Measurements from ENCODE around the gene CRBN. TPM values are rescaled to one million over a fixed set of nuclear protein-coding genes. Genes with fewer than 3 reads are reported as not detected.
A peak's percentile ranks its signal among the peaks of the same experiment; 100 is the strongest.

The CRBN gene
- total RNA-seq, 1 donor from 2014 or later, result 52.6 TPM

DNA sequence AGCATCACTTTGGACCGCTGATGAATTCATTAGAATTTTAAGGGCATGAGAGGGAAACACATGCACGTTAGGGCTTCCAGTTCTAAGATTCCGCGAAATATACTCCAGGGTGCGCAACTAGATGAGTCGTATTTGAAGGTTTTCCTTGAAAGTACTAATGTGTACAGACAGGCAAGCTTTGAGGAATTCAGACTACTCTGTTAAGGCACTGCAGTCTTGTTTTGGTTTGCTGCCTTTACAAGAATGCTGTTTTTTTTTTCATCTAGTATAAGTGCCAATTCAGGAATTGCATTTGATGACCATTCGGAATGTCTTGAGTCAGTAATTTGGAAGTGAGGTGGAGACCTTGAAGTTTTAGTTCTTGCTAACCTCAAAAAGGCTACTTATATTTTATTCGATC, 33.7 kb downstream of the CRBN start:
- H3K4me3 Mint-ChIP-seq (ENCODE audit: unreplicated experiment), result no peak overlapping the region
- H3K36me3 Mint-ChIP-seq (ENCODE audit: unreplicated experiment), result no peaks in the 10 kb centered on the region
- TF ChIP-seq, protein P1, sequence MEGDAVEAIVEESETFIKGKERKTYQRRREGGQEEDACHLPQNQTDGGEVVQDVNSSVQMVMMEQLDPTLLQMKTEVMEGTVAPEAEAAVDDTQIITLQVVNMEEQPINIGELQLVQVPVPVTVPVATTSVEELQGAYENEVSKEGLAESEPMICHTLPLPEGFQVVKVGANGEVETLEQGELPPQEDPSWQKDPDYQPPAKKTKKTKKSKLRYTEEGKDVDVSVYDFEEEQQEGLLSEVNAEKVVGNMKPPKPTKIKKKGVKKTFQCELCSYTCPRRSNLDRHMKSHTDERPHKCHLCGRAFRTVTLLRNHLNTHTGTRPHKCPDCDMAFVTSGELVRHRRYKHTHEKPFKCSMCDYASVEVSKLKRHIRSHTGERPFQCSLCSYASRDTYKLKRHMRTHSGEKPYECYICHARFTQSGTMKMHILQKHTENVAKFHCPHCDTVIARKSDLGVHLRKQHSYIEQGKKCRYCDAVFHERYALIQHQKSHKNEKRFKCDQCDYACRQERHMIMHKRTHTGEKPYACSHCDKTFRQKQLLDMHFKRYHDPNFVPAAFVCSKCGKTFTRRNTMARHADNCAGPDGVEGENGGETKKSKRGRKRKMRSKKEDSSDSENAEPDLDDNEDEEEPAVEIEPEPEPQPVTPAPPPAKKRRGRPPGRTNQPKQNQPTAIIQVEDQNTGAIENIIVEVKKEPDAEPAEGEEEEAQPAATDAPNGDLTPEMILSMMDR (IDR thresholded peaks at IDR 0.05; ENCODE audit: partially characterized antibody, unreplicated experiment), result no peak
- no peaks in the 10 kb centered on the region for H3K4me1 Mint-ChIP-seq (ENCODE audit: low read depth, unreplicated experiment)
- no peaks in the 10 kb centered on the region for H3K27me3 Mint-ChIP-seq (ENCODE audit: unreplicated experiment)
- no peak overlapping the region for H3K27ac Mint-ChIP-seq (ENCODE audit: unreplicated experiment)
- no peaks in the 10 kb centered on the region for H3K9me3 Mint-ChIP-seq (ENCODE audit: unreplicated experiment)
- DNase-seq, result no peak

DNA sequence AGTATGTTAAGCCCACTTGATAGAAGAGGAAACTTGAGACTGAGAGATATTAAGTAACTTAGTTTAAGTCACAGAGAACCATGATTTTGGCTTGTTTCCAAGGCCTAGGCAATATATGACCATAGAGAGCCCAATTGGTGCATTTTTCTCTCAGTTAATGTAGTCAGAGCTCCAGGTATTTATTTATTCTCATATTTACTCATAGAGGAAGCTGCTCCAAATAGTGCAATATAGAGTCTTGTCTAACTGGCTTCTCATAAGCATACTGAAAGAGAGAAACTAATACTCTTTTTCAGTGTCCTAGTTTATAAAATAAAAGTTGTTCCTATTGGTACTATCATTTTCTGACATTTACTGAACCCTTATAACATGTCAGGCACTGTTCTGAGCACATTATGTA, 37.6 kb downstream of the CRBN start:
- Mint-ChIP-seq H3K27ac (ENCODE audit: unreplicated experiment) (no peak overlapping the region), H3K36me3 (ENCODE audit: unreplicated experiment) (no peaks in the 10 kb centered on the region), H3K4me1 (ENCODE audit: low read depth, unreplicated experiment) (no peaks in the 10 kb centered on the region), H3K4me3 (ENCODE audit: unreplicated experiment) (no peak overlapping the region), H3K9me3 (ENCODE audit: unreplicated experiment) (no peaks in the 10 kb centered on the region), H3K27me3 (ENCODE audit: unreplicated experiment) (no peaks in the 10 kb centered on the region)
- TF ChIP-seq, protein P1 (IDR thresholded peaks at IDR 0.05; ENCODE audit: partially characterized antibody, unreplicated experiment), result no peak
- no peak for DNase-seq

DNA sequence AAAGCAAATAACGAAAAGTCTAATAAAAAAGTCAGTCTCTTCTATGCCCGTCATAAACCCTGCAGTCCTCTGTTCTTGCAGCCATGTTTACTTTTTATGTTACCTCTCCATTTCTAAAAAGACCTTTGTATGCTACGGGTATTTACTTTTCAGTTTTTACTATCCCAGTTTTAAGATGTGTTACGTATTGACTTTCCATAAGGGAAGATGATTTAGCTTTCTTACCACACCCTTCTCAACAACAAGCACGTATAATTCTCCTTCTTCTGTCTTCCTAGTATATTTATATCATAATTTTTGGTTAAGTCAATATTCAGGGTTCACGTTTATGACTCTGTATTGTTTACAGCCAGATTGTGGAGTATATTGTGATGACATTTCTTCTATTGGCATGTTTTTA, 42.0 kb downstream of the CRBN start:
- Mint-ChIP-seq H3K27me3 (ENCODE audit: unreplicated experiment) (no peaks in the 10 kb centered on the region), H3K4me1 (ENCODE audit: low read depth, unreplicated experiment) (peaks cover 6% of the 10 kb centered on the region), H3K36me3 (ENCODE audit: unreplicated experiment) (no peaks in the 10 kb centered on the region), H3K9me3 (ENCODE audit: unreplicated experiment) (peaks cover 2% of the 10 kb centered on the region), H3K27ac (ENCODE audit: unreplicated experiment) (no peak overlapping the region), H3K4me3 (ENCODE audit: unreplicated experiment) (no peak overlapping the region)
- TF ChIP-seq, protein P1 (IDR thresholded peaks at IDR 0.05; ENCODE audit: partially characterized antibody, unreplicated experiment), result no peak
- DNase-seq, result no peak

DNA sequence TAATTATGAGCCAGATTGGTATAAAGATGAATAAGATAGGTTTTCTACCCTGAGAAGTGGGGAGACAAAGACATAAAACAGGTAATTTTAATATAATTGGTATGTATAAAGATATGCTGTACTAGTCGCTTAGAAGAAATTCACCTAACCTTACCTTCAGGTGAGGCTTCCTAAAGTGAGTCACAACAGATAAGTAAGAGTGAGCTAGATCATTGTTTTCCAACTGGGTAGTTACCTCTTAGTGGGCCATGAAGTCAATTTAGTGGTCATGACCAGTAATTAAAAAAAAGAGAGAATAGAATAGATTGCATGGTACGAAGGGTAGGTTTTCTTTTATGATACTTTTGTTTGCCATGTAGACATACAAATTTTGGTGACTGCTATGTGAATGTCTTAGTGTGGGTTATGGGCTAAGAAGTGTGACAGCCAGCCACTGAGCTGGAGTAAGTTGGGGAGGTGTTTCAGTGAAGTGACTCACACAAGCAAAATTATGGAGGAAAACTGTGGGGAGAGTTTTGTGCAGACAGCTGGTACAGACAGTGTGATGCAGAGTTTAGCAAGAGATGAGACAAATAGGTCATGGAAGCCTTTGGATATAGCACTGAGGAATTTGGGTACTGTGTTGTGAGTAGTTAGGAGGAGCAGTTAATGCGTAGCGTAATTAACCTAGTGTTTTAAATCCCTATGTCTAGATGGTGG, 44.6 kb downstream of the CRBN start:
- H3K4me3 Mint-ChIP-seq (ENCODE audit: unreplicated experiment), result no peak overlapping the region
- TF ChIP-seq, protein P1 (IDR thresholded peaks at IDR 0.05; ENCODE audit: partially characterized antibody, unreplicated experiment), result no peak
- peaks cover 6% of the 10 kb centered on the region for H3K4me1 Mint-ChIP-seq (ENCODE audit: low read depth, unreplicated experiment)
- no peak for DNase-seq
- peak overlapping the region; percentile 10 for H3K27ac Mint-ChIP-seq (ENCODE audit: unreplicated experiment)
- H3K36me3 Mint-ChIP-seq (ENCODE audit: unreplicated experiment), result no peaks in the 10 kb centered on the region
- H3K27me3 Mint-ChIP-seq (ENCODE audit: unreplicated experiment), result no peaks in the 10 kb centered on the region
- peaks cover 2% of the 10 kb centered on the region for H3K9me3 Mint-ChIP-seq (ENCODE audit: unreplicated experiment)

DNA sequence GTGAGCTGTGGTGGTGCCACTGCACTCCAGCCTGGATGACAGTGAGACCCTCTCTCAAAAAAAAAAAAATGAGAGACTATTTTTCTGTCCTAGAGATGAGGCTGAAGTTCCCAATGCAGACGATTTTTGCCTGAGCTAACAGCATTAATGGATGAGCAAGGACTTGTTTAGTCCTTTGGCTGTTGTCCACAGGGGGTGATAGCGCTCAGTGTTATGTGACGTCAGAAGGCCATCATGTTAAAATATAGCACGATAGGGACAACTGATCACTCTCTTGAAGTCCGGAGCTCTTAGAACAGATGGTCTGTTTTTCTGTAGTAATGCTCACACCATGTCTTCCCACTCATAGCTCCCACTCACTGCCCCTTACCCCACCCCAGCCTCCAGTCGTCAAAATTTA, 46.0 kb downstream of the CRBN start:
- Mint-ChIP-seq H3K9me3 (ENCODE audit: unreplicated experiment) (peaks cover 2% of the 10 kb centered on the region), H3K27me3 (ENCODE audit: unreplicated experiment) (no peaks in the 10 kb centered on the region), H3K4me3 (ENCODE audit: unreplicated experiment) (no peak overlapping the region), H3K4me1 (ENCODE audit: low read depth, unreplicated experiment) (peaks cover 6% of the 10 kb centered on the region), H3K36me3 (ENCODE audit: unreplicated experiment) (no peaks in the 10 kb centered on the region), H3K27ac (ENCODE audit: unreplicated experiment) (no peak overlapping the region)
- DNase-seq, result no peak
- TF ChIP-seq, protein P1 (IDR thresholded peaks at IDR 0.05; ENCODE audit: partially characterized antibody, unreplicated experiment), result no peak
